SK-N-SH (cell line): ENCODE results near the gene ZFP92. TPM values are rescaled to one million over a fixed set of nuclear protein-coding genes. Genes with fewer than 3 reads are reported as not detected.

Experiments used
- CTCF ChIA-PET: fragments of 300-600, 350-600 bp; formaldehyde crosslinking; extraction: SDS; loops from one replicate; lab custom pipeline; 2021; lab: Yijun Ruan, JAX
- POLR2A ChIA-PET: fragments of 350-600 bp; sonication (Branson Sonifier 250); formaldehyde crosslinking; extraction: SDS; loops from one replicate; lab custom pipeline; 2020; ENCODE audit warnings: antibody characterized with exemption, inconsistent platforms; lab: Yijun Ruan, JAX
- DNase-seq: peaks from one replicate; pipeline ENCODE4 v3.0.0; 2012
- H2AFZ ChIP-seq: fragments of 200-600 bp; sonication (generic); 2 replicates; pipeline ENCODE4 v1.8.1; 2016; ENCODE audit warnings: antibody characterized with exemption, mild to moderate bottlenecking, low read depth
- H3F3A ChIP-seq: fragments of 200-600 bp; sonication (generic); replicated peaks from 2 replicates; pipeline ENCODE3; 2016; ENCODE audit warnings: antibody characterized with exemption, mild to moderate bottlenecking; ENCODE audit not compliant: insufficient read depth
- H3K27ac ChIP-seq, 2 experiments: fragments of 200-500 bp in 1 of 2; fragments of 200-600 bp in 1 of 2; sonication (Bioruptor generic) in 1 of 2; sonication (generic), shearing (Covaris generic) in 1 of 2; 2 replicates each; pipeline versions ENCODE4 v1.5.1 to v1.6.1; 2014 to 2016; ENCODE audit warnings: low read depth in 2 of 2, inconsistent platforms in 1 of 2, low read length in 1 of 2, mild to moderate bottlenecking in 1 of 2, mixed read lengths in 1 of 2
- H3K27me3 ChIP-seq: fragments of 200-600 bp; sonication (generic), shearing (Covaris generic); 2 replicates; pipeline ENCODE4 v1.6.1; 2016; ENCODE audit warnings: mixed run types; ENCODE audit not compliant: insufficient read depth
- H3K36me3 ChIP-seq, 2 experiments: fragments of 200-500 bp in 1 of 2; fragments of 200-600 bp in 1 of 2; sonication (Bioruptor generic) in 1 of 2; sonication (generic) in 1 of 2; replicated peaks in 1 of 2; 2 replicates each; pipeline versions ENCODE3 to v1.5.1; 2014 to 2016; ENCODE audit warnings: low read length in 1 of 2, mild to moderate bottlenecking in 1 of 2; ENCODE audit not compliant: insufficient read depth in 2 of 2, control insufficient read depth in 1 of 2
- H3K4me1 ChIP-seq, 2 experiments: fragments of 200-500 bp in 1 of 2; fragments of 200-600 bp in 1 of 2; sonication (Bioruptor generic) in 1 of 2; sonication (generic), shearing (Covaris generic) in 1 of 2; 2 replicates each; pipeline versions ENCODE4 v1.5.1 to v1.6.1; 2014 to 2016; ENCODE audit warnings: low read depth in 1 of 2, low read length in 1 of 2, mixed run types in 1 of 2; ENCODE audit not compliant: insufficient read depth in 2 of 2, control insufficient read depth in 1 of 2
- H3K4me2 ChIP-seq: fragments of 200-600 bp; sonication (generic), shearing (Covaris generic); 2 replicates; pipeline ENCODE4 v1.6.1; 2017; ENCODE audit warnings: mixed run types
- H3K4me3 ChIP-seq, 2 experiments: fragments of 200-500 bp in 1 of 2; fragments of 200-600 bp in 1 of 2; sonication (Bioruptor generic) in 1 of 2; sonication (generic), shearing (Covaris generic) in 1 of 2; 2 replicates each; pipeline versions ENCODE4 v1.5.1 to v1.8.1; 2014 to 2016; ENCODE audit warnings: low read depth in 2 of 2, inconsistent platforms in 1 of 2, low read length in 1 of 2, mild to moderate bottlenecking in 1 of 2, mixed read lengths in 1 of 2, moderate library complexity in 1 of 2
- H3K79me2 ChIP-seq: fragments of 200-600 bp; sonication (generic); 2 replicates; pipeline ENCODE4 v1.8.1; 2017; ENCODE audit warnings: mild to moderate bottlenecking; ENCODE audit not compliant: insufficient read depth
- H3K9ac ChIP-seq: fragments of 200-600 bp; sonication (generic); 2 replicates; pipeline ENCODE4 v1.6.1; 2017; ENCODE audit warnings: mixed run types
- H3K9me2 ChIP-seq: fragments of 200-600 bp; sonication (generic); 2 replicates; pipeline ENCODE4 v1.6.1; 2017; ENCODE audit warnings: mixed run types
- H3K9me3 ChIP-seq: fragments of 200-600 bp; sonication (generic); 2 replicates; pipeline ENCODE4 v1.6.1; 2017; ENCODE audit warnings: mixed run types, mild to moderate bottlenecking, moderate library complexity
- H4K20me1 ChIP-seq: fragments of 200-600 bp; sonication (generic); 2 replicates; pipeline ENCODE4 v1.6.1; 2017; ENCODE audit warnings: mild to moderate bottlenecking, mixed run types; ENCODE audit not compliant: insufficient read depth
- CHD2 ChIP-seq: fragments of 150-350 bp; IDR thresholded peaks from 2 replicates; pipeline ENCODE4 v1.6.1; 2018; ENCODE audit warnings: low read length; ENCODE audit not compliant: partially characterized antibody
- JUND ChIP-seq: IDR thresholded peaks from 2 replicates; pipeline ENCODE4 v1.4.0; 2012
- MEF2A ChIP-seq: IDR thresholded peaks from 2 replicates; pipeline ENCODE4 v1.4.0; 2012; ENCODE audit warnings: low read depth, borderline replicate concordance
- MXI1 ChIP-seq: IDR thresholded peaks from 2 replicates; pipeline ENCODE4 v1.6.1; 2012; ENCODE audit warnings: mild to moderate bottlenecking, low read depth, low read length, improper control_type of control experiment
- NFIC ChIP-seq: IDR thresholded peaks from 2 replicates; pipeline ENCODE4 v1.4.0; 2012; ENCODE audit warnings: borderline replicate concordance
- POLR2AphosphoS5 ChIP-seq: IDR thresholded peaks from 2 replicates; pipeline ENCODE4 v1.6.1; 2012; ENCODE audit warnings: low read depth, low read length
- RAD21 ChIP-seq: IDR thresholded peaks from 2 replicates; pipeline ENCODE4 v1.6.1; 2012; ENCODE audit warnings: mild to moderate bottlenecking, low read length
- RCOR1 ChIP-seq: fragments of 150-350 bp; IDR thresholded peaks from 2 replicates; pipeline ENCODE4 v1.6.1; 2017; ENCODE audit warnings: antibody characterized with exemption, low read length
- SIN3A ChIP-seq: IDR thresholded peaks from 2 replicates; pipeline ENCODE4 v1.6.1; 2012; ENCODE audit warnings: low read depth, mild to moderate bottlenecking, low read length, moderate library complexity, borderline replicate concordance
- SMC3 ChIP-seq: IDR thresholded peaks from 2 replicates; pipeline ENCODE4 v1.6.1; 2012; ENCODE audit warnings: low read depth, low read length, improper control_type of control experiment
- TAF1 ChIP-seq: IDR thresholded peaks from 2 replicates; pipeline ENCODE4 v1.6.1; 2012; ENCODE audit warnings: low read depth, mild to moderate bottlenecking, low read length, moderate library complexity, borderline replicate concordance
- TEAD4 ChIP-seq: IDR thresholded peaks from 2 replicates; pipeline ENCODE4 v1.4.0; 2012; ENCODE audit warnings: mild to moderate bottlenecking, borderline replicate concordance; ENCODE audit not compliant: insufficient read depth
- WGBS: methylation state at CpG from one replicate; pipeline ENCODE4 v1.1.6; 2017; ENCODE audit warnings: low lambda C conversion rate; 5-methylcytosine and 5-hydroxymethylcytosine counted together
- polyA plus RNA-seq, 3 experiments: library from polyadenylated mRNA; depleted of rRNA; stranded (reverse); fragments of >200 nt; gene quantifications; 2 replicates each; pipeline ENCODE4 v1.2.3, GENCODE V29; 2012
- TF ChIP-seq, protein P1 (sequence below): fragments of 200-600 bp; sonication (generic); IDR thresholded peaks from 2 replicates; pipeline ENCODE4 v1.6.1; 2017; ENCODE audit warnings: antibody characterized with exemption, mild to moderate bottlenecking, moderate library complexity
- TF ChIP-seq, protein P2 (sequence below): IDR thresholded peaks from 2 replicates; pipeline ENCODE4 v1.4.0; 2012; ENCODE audit warnings: low read depth, borderline replicate concordance
- TF ChIP-seq, protein P3 (sequence below): fragments of 150-350 bp; IDR thresholded peaks from 2 replicates; pipeline ENCODE4 v1.6.1; 2017; ENCODE audit warnings: antibody characterized with exemption, low read length, low read depth, borderline replicate concordance
- TF ChIP-seq, protein P4 (sequence below): fragments of 150-350 bp; IDR thresholded peaks from 2 replicates; pipeline ENCODE4 v1.6.1; 2016; ENCODE audit warnings: mild to moderate bottlenecking, low read depth, low read length

Gene ZFP92
- polyA plus RNA-seq, 1 of the 3 experiments (the other 2 are of a cell fraction), result 0.28 TPM

DNA sequence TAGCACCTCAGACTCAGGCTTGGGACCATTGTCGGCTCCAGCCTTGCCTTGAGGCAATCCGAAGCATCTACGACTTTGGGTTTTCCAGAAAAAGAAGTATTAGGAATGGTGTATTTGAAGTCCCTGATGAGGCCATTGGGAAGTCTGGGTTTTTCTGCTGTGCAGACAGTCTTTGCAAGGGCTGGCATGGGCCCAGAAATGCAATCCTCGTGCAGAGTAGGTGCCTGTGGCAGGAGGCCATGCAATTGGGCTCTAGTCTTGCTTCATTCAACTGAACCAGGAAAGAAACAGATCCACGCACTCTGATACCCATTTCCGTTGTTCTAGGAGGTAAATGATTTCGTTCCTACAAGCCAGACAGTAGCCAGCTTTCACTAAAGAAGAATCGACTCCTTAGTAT is 12.4 kb downstream of the ZFP92 start:
- H3F3A ChIP-seq, result no peaks in the 10 kb centered on the region
- no peak overlapping the region for H3K4me2 ChIP-seq
- H3K36me3 ChIP-seq, result no peaks in the 10 kb centered on the region
- no peak for TF ChIP-seq CHD2
- no peak for TF ChIP-seq MEF2A
- TF ChIP-seq RCOR1, result no peak
- no peak for TF ChIP-seq RAD21
- no peak for TF ChIP-seq TAF1
- no peak for TF ChIP-seq SIN3A
- TF ChIP-seq POLR2AphosphoS5, result no peak
- no peak for TF ChIP-seq SMC3
- TF ChIP-seq MXI1, result no peak
- TF ChIP-seq JUND, result no peak
- CTCF ChIA-PET, result interaction anchor here (1.4 kb wide), 1 partner anchor 15 kb away, joined by 3 read pairs; no protein-coding TSS in a partner anchor
- no peaks in the 10 kb centered on the region for H3K9me3 ChIP-seq
- no peaks in the 10 kb centered on the region for H3K79me2 ChIP-seq
- H2AFZ ChIP-seq, result no peak overlapping the region
- DNase-seq, result no peak
- H3K27me3 ChIP-seq, result peaks cover 12% of the 10 kb centered on the region; the same call in 1 of the 2 replicates
- no peaks in the 10 kb centered on the region for H3K4me1 ChIP-seq
- H3K9ac ChIP-seq, result no peak overlapping the region
- H4K20me1 ChIP-seq, result no peaks in the 10 kb centered on the region
- WGBS, result 31% methylated on average over 8 of the region's 8 CpGs
- H3K27ac ChIP-seq, result no peak overlapping the region
- no peaks in the 10 kb centered on the region for H3K9me2 ChIP-seq
- no peak overlapping the region for H3K4me3 ChIP-seq
- POLR2A ChIA-PET, result no interaction called here

DNA sequence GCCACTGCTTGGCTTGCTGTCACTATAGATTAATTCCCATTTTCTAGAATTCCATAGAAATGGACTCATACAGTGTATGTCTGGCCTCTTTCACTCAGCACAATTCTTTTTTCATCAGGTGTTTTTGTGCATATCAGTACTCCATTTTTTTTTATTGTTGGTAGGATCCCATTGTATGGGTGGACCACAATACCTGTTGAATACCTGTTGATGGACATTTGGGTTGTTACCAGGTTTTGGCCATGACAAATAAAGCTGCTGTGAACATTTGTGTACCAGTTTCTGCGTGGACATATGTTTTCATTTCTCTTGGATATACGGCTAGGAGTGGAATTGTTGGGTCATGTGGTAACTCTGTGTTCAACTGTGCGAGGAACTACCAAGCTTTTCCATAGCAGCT is 14.9 kb downstream of the ZFP92 start:
- H3K36me3 ChIP-seq, result no peaks in the 10 kb centered on the region
- CTCF ChIA-PET, result no interaction called here
- peaks cover 17% of the 10 kb centered on the region; the same call in 1 of the 2 replicates for H3K27me3 ChIP-seq
- H3K9ac ChIP-seq, result no peak overlapping the region
- no peaks in the 10 kb centered on the region for H3K9me2 ChIP-seq
- H3K4me1 ChIP-seq, result no peaks in the 10 kb centered on the region
- no peak for DNase-seq
- H3K27ac ChIP-seq, result no peak overlapping the region
- no peak overlapping the region for H2AFZ ChIP-seq
- TF ChIP-seq, protein P1, sequence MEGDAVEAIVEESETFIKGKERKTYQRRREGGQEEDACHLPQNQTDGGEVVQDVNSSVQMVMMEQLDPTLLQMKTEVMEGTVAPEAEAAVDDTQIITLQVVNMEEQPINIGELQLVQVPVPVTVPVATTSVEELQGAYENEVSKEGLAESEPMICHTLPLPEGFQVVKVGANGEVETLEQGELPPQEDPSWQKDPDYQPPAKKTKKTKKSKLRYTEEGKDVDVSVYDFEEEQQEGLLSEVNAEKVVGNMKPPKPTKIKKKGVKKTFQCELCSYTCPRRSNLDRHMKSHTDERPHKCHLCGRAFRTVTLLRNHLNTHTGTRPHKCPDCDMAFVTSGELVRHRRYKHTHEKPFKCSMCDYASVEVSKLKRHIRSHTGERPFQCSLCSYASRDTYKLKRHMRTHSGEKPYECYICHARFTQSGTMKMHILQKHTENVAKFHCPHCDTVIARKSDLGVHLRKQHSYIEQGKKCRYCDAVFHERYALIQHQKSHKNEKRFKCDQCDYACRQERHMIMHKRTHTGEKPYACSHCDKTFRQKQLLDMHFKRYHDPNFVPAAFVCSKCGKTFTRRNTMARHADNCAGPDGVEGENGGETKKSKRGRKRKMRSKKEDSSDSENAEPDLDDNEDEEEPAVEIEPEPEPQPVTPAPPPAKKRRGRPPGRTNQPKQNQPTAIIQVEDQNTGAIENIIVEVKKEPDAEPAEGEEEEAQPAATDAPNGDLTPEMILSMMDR, result no peak
- WGBS, result 30% methylated on average over 3 of the region's 3 CpGs
- H3K9me3 ChIP-seq, result no peaks in the 10 kb centered on the region
- no peak overlapping the region for H3K4me2 ChIP-seq
- no peak overlapping the region for H3K4me3 ChIP-seq
- no peaks in the 10 kb centered on the region for H3F3A ChIP-seq
- no peaks in the 10 kb centered on the region for H3K79me2 ChIP-seq
- POLR2A ChIA-PET, result no interaction called here
- no peaks in the 10 kb centered on the region for H4K20me1 ChIP-seq

DNA sequence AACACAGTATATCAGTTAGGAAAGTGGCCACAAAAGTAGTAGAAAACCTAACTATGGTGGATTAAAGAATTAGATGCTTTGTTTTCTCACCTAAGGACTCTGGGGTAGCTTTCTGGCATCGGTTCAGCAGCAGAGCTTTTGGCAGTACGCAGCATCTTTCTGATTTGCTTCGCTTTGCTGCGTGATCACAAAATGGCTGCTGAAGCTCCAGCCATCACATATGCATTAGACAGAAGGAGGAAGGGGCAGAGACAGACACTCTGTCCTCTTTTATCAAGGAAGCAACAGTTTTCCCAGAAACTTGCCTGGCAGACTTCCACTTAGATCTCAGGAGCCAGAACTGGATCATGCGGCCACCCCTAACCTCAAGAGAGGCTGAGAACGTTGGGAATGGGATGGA is 19.5 kb downstream of the ZFP92 start:
- no peaks in the 10 kb centered on the region for H4K20me1 ChIP-seq
- POLR2A ChIA-PET, result no interaction called here
- H3K9ac ChIP-seq, result no peak overlapping the region
- H3K4me2 ChIP-seq, result no peak overlapping the region
- no peak overlapping the region for H3K4me3 ChIP-seq
- CTCF ChIA-PET, result no interaction called here
- no peaks in the 10 kb centered on the region for H3K4me1 ChIP-seq
- no peak for DNase-seq
- no peak overlapping the region for H3K27ac ChIP-seq
- no peaks in the 10 kb centered on the region for H3K9me2 ChIP-seq
- H3K9me3 ChIP-seq, result no peaks in the 10 kb centered on the region
- 48% methylated on average over 6 of the region's 6 CpGs for WGBS
- H3F3A ChIP-seq, result no peaks in the 10 kb centered on the region
- no peaks in the 10 kb centered on the region for H3K36me3 ChIP-seq
- peaks cover 42% of the 10 kb centered on the region; the same call in 1 of the 2 replicates for H3K27me3 ChIP-seq
- no peak overlapping the region for H2AFZ ChIP-seq
- no peaks in the 10 kb centered on the region for H3K79me2 ChIP-seq
- TF ChIP-seq TEAD4, result no peak
- no peak for TF ChIP-seq MEF2A
- no peak for TF ChIP-seq NFIC
- TF ChIP-seq, protein P2, sequence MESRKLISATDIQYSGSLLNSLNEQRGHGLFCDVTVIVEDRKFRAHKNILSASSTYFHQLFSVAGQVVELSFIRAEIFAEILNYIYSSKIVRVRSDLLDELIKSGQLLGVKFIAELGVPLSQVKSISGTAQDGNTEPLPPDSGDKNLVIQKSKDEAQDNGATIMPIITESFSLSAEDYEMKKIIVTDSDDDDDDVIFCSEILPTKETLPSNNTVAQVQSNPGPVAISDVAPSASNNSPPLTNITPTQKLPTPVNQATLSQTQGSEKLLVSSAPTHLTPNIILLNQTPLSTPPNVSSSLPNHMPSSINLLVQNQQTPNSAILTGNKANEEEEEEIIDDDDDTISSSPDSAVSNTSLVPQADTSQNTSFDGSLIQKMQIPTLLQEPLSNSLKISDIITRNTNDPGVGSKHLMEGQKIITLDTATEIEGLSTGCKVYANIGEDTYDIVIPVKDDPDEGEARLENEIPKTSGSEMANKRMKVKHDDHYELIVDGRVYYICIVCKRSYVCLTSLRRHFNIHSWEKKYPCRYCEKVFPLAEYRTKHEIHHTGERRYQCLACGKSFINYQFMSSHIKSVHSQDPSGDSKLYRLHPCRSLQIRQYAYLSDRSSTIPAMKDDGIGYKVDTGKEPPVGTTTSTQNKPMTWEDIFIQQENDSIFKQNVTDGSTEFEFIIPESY, result no peak
- TF ChIP-seq, protein P3, sequence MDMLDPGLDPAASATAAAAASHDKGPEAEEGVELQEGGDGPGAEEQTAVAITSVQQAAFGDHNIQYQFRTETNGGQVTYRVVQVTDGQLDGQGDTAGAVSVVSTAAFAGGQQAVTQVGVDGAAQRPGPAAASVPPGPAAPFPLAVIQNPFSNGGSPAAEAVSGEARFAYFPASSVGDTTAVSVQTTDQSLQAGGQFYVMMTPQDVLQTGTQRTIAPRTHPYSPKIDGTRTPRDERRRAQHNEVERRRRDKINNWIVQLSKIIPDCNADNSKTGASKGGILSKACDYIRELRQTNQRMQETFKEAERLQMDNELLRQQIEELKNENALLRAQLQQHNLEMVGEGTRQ, result no peak
- TF ChIP-seq SIN3A, result no peak
- TF ChIP-seq, protein P4, sequence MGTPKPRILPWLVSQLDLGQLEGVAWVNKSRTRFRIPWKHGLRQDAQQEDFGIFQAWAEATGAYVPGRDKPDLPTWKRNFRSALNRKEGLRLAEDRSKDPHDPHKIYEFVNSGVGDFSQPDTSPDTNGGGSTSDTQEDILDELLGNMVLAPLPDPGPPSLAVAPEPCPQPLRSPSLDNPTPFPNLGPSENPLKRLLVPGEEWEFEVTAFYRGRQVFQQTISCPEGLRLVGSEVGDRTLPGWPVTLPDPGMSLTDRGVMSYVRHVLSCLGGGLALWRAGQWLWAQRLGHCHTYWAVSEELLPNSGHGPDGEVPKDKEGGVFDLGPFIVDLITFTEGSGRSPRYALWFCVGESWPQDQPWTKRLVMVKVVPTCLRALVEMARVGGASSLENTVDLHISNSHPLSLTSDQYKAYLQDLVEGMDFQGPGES, result no peak
